DMS 273 (cell line): ENCODE measurements around the gene CCDC28B.
"Not testable (repeated sequence)": the region's sequence is repeated elsewhere in the genome, so short reads cannot be mapped to it uniquely, and the experiment has no call there.

ENCODE experiments used
- DNase-seq: peaks from one replicate; lab custom pipeline; 2025; ENCODE audit not compliant: unreplicated experiment; lab: John Stamatoyannopoulos, UW

The CCDC28B gene

DNA sequence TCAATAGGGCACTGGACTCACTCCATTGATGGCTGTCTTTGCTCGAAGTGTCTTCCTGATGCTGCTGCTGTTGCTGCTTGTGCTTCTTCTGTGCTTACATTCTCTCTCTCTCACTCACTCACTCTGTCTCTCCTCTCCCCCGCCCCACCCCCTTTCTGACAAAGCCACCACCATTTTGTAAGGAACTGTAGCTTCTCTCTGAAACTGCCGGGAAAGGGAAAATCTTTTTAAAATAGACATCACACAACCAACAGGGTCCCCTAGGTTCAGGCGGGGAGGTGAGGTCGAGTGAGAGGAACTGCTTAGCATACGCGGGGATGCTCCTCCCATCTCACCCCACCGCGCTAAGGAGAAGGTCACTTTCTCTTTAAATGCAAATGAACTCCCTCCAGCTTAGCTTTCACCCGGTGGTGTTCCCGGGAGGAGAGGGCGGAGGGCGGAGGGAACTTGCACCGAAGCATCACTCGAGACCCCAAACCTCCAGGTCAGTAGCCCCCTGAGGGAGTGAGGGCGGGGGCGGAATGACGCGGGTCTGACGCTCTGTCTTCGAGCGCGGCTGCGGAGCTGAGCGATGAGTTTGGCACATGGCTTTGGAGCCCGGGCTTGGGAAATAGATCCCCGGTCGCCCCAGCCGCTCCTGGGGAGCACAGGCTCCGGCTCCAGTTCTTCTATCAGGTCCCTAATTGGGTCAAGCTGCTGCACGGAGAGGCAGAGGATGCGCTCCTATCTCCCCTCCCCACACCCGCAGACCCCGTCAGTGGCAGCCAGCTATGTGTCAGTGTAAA is at the start of gene CCDC28B:
CCDC28B (plus strand) TSS at position 370 of the 785 bp plus-strand sequence. CDS start 1,341 bp downstream, outside the sequence.
- peak; percentile 82 for DNase-seq

DNA sequence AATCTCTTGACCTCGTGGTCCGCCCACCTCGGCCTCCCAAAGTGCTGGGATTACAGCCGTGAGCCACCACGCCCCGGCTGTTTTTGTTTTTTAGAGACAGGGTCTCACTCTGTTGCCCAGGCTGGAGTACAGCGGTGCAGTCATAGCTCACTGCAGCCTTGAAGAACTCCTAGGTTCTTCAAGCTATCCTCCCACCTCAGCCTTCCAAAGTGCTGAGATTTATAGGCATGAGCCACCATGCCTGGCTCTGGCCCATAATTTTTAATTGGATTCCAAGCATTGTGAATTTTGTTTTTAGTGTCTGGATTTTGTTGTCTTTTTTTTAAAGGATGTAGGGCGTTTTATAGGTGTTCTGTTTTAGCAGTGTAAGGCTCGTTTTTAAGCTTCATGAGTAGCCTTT is 49.5 kb upstream of the CCDC28B start:
- no peak for DNase-seq

DNA sequence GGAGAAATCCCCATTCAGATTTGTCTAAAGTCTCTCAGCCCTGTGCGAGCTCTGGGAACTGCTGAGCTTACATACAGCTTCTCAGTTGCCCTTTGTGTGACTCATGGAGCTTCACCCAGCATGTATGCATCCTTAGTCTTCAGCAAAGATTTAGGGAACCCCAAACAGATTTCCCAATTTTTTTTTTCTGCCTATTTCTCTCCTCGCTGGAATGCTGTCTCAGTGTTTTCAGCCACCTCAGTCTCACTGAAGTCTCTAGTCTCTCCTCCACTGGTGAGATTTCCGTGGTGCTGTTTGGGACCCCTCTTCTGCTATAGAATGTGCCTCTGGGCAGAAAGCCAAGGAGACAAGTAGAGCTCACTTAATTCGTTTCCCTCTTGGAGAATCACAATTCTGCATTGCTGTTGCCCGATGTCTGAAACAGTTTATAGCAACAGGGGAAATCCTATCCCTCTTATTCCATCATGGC is 49.0 kb upstream of the CCDC28B start:
- DNase-seq: peak; percentile 66

DNA sequence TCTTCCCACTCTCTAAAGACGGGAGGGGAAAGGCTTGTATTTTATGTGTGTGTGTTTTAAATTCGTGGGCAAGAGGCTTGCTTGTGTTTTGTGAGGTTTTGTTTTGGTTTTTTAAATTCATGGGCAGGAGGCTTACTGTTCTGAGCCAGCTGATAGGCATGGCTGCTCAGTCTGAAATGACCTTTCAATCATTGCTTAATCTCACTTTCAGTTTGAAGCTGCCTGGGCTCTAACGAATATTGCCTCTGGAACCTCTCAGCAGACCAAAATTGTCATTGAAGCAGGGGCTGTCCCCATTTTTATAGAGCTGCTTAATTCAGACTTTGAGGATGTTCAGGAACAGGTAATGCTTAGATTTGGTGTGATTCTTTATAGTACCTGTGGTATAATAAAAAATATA is 41.2 kb upstream of the CCDC28B start:
- DNase-seq: no peak

DNA sequence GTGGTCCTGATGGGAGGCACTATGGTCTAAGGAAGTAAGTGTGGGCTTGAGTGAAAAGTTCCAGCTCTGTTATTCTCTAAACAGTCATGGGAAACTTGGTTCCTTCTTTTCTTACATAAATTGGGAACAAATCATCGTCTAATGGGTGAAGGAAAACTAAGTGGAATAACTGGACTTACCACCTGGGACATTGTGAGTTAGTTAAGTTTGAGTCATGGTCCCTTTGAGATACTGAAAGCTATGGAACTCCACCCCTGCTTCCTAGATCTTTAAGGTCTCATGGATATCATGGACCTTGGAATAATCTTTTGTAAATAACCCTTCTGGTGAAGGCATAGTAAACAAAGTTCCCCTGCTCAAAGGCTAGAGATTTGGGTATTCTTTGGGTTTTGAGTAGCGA is 37.0 kb upstream of the CCDC28B start:
- DNase-seq: no peak

DNA sequence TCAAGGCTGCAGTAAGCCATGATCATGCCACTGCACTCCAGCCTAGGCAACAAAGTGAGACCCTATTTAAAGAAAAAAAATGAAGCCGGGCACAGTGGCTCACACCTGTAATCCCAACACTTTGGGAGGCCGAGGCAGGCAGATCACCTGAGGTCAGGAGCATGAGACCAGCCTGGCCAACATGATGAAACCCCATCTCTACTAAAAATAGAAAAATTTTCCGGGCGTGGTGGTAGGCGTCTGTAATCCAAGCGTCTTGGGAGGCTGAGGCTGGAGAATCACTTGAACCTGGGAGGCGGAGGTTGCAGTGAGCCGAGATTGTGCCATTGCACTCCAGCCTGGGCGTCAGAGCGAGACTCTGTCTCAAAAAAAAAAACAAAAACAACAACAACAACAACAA is 34.8 kb upstream of the CCDC28B start:
- not testable (repeated sequence) for DNase-seq

DNA sequence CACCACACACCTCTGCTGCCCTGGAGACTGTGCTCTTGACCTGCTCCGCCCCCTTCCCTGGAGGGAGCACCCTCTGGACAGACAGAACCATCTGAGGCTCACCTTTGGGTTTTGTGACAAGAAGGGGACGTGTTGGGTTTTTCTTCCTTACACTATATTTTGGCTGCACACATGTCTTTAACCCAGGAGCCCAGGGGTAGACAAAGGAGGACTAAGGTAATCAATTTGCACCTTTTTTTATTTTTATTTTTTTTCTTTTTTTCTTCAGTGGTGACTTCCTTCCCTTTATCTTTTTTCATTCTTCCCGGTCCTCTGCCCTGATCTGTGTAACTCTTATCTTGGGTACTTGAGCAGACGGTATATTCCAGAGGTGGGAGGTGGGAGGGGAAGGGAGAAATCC is 29.4 kb upstream of the CCDC28B start:
- no peak for DNase-seq

DNA sequence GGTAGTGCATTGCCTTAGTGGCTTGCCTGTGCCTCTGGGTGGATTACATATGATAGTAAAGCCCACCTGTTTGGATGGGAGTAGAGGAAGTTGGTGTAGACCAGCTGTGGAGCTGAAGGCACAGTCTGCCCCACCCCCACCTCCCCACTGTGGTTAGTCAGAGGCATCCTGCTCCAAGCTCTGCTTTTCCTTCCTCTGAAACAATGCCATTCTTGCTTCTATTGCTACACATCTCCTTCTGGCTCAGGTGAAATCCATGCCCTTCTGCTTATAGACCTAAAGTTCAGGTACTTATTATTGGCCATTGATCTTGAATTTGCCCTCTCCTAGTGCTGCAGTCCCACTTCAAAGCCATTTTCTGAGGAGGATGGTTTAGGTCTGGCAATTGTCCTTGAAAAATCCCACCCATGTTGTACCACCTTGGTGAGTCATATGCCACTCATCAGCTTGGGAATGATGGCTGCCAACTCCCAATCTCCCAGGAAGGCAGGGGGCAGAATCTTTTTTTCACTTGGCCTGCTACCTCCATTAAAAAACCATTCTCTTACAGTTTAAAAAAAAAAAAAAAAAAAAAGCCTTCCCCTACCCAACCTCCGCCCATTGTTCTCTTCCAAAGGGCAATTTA is 27.7 kb upstream of the CCDC28B start:
- no peak for DNase-seq

DNA sequence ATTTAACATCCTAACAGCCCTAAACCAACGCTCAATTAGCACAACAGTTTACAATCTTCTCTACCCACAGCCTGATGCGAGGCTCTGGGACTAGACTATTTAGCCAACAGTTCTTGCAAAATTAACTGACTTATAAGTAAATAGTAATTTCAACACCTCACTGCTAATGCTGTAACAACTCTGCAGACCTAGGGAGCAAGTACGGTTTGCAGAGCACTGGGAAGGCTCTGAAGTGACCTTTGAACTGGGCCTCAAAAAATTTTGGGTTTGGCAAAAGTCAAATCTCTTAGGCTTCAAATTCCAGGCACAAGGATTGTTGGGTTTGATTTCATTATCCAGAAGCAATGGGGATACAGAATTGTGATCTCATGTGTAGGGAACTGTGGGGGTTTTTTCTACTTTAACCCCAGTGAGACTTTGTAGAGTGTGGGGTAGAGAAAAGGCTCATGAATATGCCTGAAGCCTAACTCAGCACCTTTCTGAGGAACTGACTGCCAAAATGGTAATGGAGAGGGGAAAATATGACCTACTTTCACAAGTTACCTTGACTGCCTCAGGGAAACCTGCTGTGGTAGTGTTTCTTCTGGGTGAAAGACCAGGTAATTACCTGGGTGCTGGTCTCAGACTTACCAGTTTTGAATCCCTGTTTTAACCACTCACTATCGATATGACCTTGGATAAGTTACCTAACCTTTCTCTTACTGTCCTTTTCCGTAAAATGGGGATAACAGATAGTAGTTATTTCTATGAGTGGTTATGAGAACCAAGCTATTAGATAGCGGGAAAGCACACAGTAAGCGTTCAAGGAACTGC is 21.8 kb upstream of the CCDC28B start:
- no peak for DNase-seq

DNA sequence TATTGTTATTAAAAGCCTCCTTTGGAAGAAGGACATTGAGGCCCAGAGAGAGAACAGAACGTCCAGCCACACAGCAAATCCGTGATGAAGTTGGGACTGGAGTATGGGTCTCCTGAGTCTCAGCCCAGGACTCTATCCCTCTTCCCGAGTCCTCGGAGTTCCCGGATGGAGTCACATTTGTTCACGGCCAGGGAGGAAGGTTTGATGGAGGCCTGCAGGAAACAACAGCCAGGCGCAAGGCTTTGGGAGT is 21.3 kb upstream of the CCDC28B start:
- no peak for DNase-seq

DNA sequence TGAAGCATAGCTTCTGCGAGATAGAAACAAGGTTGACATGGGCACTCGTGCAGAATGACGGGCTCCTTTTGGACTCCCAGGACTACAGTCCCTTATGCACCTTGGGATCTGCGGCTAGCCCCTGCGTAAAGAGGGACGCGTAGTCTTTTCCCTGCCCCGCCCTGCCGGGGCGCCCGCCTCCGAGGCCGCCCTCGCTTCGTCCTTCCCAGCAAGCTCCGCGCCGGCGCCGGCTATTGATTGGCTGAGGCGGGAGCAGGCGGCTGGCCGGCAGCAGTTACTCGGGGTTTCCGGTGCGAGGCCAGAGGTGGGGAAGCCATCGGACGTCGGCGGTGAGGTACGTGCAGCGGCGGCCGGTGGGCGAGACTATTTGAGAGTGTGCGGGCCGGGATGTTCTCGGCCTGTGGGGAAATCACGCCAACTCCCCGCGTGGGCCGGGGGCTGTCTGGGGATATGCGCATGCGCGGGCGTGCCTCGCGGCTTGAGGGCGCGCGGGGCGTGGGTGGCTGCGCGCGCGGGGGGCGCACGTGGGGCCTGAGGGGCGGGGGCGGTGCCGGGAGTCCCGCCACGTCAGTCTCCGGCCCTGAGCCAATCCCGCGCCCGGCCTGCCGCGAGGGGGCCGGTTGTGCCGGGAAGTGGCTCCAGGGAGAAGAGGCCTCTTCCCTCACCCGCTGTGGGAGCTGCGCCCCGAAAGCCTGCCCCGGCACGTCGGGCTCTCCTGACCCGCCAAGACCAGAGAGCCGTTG is 20.8 kb upstream of the CCDC28B start, which contains the start of gene TXLNA:
TXLNA (plus strand) TSS at position 233 of the 743 bp plus-strand sequence. CDS start 671 bp downstream, outside the sequence.
- peak; percentile 94 for DNase-seq

DNA sequence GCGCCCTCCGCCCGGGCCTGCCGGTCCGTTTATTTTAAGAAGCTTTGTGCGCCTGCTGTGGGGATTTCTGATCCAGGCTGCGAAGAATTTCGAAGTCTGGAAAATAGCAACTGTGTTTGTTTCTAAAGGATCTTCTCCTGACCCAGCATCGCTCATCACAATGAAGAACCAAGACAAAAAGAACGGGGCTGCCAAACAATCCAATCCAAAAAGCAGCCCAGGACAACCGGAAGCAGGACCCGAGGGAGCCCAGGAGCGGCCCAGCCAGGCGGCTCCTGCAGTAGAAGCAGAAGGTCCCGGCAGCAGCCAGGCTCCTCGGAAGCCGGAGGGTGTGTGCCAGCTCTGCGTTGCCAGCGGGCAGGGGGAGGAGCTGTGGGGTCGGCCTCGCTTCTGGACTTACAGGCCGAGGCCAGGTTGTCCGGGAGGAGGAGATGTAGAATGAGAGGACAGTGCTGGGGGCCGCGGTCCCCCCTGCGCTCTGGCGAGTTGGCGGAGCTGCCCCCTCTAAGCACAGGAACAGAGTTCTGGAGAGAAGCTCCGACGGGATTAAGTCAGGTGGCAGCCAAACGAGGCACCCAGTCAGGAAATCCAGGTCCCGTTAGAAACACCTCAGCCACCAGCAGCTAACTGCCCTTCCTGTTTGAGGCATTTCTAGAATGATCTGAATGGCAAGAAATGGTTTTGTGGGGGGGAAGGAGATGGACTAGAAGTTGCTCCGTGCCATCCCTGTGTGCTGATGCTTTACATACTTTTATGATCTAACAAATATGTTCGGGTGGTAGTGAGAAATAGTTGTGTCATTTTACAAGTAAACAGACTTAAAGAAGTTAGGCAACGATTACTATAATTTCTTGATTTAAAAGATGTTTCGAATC is 20.0 kb upstream of the CCDC28B start:
- DNase-seq: peak; percentile 83

DNA sequence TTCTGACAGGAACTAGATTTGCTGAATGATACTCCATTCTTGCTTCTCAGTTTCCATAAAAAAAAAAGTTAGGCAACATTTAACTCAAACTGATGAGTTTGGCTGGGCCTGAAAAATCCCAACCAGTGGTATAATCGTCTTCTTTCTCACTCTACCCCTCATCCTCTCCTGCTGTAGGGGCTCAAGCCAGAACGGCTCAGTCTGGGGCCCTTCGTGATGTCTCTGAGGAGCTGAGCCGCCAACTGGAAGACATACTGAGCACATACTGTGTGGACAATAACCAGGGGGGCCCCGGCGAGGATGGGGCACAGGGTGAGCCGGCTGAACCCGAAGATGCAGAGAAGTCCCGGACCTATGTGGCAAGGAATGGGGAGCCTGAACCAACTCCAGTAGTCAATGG is 19.3 kb upstream of the CCDC28B start:
- DNase-seq: no peak

DNA sequence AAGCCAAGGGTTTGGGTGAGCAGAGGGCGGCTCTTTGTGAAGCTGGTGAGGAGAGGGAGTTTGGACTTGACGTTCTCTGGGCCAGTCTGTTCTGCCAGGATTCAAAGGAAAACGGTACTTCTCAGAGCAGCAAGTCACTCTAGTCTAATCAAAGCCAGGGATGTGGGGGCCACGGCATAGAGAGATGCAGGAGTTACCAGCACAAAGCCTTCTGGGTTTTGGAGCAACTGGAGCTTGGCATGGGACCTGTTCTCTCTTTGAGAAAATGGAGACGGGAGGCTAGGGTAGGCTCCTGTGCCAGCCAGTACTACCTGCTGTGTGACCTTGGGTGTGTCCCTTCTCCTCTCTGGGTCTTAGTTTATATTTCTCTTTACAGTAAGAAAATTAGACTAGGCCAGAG is 18.8 kb upstream of the CCDC28B start:
- DNase-seq: no peak

DNA sequence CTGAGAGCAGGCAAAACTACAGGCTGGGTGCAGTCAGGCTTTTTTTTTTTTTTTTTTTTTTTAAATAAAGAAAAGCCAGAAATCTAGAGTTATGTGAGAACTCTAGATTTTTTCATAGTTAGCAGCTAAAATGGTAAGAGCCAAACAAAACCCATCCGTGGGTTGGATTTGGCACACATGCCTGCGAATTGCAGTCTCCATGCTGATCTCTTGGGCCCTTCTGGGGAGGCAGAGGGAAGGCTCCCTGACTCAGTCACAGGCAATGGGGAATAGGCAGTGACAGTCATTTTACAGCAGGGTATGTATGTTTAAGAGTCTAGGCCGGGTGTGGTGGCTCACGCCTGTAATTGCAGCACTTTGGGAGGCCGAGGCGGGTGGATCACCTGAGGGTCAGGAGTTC is 18.3 kb upstream of the CCDC28B start:
- DNase-seq: no peak

DNA sequence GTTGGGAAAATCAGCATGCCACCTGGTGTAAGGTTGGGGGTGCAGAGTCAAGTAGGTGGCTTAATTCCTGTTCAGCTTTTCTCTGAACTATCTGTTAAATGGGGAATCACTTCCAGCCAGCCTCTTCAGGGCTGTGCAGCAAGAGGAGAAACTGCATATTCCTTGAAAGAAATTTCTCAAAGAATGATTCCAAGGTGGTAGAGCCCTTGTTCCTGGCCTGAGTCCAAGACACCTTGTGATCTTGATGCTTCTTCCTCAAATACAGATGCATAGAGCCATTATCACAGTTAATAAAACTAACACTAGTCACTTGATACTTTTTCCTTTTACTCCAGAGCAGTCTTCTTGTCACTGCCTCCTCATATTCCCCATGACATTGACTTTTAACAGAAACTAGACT is 15.7 kb upstream of the CCDC28B start:
- DNase-seq: no peak

DNA sequence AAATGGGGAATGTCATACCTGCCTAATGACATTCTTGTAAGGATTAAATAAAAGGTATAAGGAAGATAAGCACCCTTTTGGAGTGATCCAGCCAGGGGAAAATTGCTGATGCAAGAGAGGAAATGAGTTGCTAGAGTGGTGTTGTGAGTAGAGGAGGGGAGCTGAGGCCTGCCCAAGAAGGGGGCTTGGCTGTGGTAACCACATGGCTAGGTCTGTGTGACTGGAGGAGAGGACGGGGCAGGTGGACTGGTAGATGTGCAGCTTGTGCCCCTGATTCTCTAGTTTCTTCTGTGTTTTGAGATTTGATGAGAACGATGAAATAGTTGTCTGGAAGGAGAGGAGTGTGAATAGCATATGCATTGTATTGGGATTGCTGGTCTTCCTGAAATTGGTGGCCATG is 14.3 kb upstream of the CCDC28B start:
- no peak for DNase-seq

DNA sequence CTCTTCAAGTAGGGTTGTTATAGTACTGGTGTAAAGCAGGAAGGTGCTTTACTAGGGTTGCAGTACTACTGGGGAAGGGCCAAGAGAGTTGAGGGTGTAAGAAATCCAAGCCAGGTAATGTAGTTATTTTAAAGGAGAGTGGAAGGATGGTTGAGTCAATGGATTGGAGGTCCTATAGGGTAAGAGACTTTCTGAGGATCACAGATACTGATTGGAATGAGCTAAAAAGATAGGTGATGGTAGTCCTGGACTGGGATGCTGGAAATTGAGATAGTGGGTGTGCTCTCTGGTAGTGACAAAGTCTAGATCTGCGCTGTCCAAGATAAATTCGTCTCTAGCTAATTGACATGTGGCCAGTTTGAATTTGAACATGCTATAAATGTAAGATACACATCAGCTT is 13.9 kb upstream of the CCDC28B start:
- no peak for DNase-seq

DNA sequence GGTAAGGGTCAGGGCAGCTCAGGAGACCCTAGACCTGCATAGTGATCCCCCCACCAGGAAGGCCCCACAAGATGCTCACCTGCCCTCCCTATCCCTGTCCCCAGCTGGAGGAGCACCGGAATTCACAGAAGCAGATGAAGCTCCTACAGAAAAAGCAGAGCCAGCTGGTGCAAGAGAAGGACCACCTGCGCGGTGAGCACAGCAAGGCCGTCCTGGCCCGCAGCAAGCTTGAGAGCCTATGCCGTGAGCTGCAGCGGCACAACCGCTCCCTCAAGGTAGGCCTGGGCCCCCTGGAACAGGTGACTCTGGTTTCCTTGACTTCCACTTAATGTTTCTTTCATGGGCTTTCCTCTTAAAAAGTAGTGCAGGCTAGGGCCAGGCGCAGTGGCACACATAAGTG is 12.5 kb upstream of the CCDC28B start:
- DNase-seq: no peak

DNA sequence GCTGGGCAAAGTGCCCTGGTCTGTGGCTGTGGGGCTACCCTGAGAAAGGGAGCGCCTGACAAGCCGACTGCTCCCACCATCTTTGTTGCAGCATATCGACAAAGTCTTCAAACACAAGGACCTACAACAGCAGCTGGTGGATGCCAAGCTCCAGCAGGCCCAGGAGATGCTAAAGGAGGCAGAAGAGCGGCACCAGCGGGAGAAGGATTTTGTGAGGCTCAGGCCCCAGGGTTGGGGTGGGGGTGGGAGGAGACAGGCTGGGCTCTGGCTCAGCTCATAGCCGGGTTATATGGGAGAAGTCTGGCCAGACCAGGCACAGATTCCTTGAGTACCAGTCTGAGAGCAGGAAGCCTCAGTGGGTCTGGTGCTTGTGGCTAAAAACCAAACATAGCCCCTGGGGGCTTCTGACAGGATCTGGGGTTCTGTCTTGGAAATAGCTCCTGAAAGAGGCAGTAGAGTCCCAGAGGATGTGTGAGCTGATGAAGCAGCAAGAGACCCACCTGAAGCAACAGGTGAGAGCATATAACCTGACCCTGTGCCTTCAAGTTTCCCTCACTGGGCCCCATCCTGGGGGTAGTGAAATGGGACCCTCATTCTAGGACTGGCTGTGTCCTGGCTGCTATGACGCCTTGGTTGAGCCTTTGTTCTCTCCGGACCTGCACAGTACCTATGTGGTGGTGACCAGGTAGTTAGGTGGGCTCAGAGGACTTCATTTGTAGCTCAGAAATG is 8.0 kb upstream of the CCDC28B start:
- DNase-seq: no peak
